22Rv1 (cell line): ENCODE data around the gene DIP2A.
"Not testable (repeated sequence)": the region's sequence is repeated elsewhere in the genome, so short reads cannot be mapped to it uniquely, and the experiment has no call there.

ENCODE experiments used
- H3K27ac ChIP-seq: fragments of 450-650 bp; 2 replicates; pipeline ENCODE4 v1.5.1; 2017
- CTCF ChIP-seq: fragments of 450-650 bp; IDR thresholded peaks from 2 replicates; pipeline ENCODE4 v1.5.1; 2017; ENCODE audit warnings: mild to moderate bottlenecking
- ZFX ChIP-seq: fragments of 450-650 bp; IDR thresholded peaks from 2 replicates; pipeline ENCODE4 v1.6.1; 2017; ENCODE audit warnings: antibody characterized with exemption, borderline replicate concordance

The DIP2A gene

DNA sequence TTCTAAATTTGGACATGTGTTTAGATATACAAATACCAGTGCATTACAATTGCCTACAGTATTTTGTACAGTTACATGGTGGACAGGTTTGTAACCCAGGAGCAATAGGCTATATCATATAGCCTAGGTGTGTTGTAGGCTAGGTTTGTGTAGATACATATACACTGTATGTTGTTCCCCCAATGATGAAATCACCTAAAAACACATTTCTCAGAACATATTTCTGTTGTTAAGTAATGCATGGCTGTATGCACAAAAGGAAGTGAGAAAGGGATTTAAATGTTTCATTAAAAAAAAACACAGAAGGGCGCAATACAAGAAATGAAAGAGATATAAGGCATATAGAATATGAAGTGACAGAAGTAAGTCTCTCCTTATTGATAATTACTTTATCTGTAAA is 114.2 kb downstream of the DIP2A start:
- TF ChIP-seq ZFX = no peak
- no peak for TF ChIP-seq CTCF
- no peak overlapping the region for H3K27ac ChIP-seq

- H3K27ac ChIP-seq = not testable (repeated sequence)
These were observed 119.1 kb downstream of the DIP2A start for GRCh38 chr21:46577786-46578185.

- H3K27ac ChIP-seq = not testable (repeated sequence)
These were observed 120.7 kb downstream of the DIP2A start for GRCh38 chr21:46579394-46579793.

DNA sequence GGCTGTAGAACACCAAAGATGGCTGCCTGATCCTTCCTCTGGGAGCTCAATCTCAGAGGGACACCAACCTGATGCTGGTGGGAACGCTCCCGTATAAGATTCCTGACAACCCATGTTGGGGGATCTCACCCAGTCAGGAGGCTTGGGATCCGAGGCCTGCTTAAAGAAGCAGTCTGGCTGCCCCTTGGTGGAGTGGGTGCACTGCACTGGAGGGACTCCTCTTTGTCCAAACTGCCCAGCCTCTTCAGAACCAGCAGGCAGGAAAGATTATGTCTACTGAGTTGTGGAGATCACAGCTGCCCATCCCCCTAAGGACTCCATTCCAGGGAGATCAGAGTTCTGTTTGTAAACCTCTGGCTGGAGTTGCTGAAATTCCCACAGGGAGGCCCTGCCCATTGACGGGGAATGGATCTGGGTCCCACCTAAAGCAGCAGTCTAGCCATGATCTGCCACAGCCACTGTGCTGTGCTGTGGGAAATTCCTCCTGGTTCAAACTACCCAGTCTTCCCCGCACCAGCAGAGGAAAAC is 123.2 kb downstream of the DIP2A start:
- H3K27ac ChIP-seq = no peak overlapping the region
- no peak for TF ChIP-seq CTCF
- no peak for TF ChIP-seq ZFX

DNA sequence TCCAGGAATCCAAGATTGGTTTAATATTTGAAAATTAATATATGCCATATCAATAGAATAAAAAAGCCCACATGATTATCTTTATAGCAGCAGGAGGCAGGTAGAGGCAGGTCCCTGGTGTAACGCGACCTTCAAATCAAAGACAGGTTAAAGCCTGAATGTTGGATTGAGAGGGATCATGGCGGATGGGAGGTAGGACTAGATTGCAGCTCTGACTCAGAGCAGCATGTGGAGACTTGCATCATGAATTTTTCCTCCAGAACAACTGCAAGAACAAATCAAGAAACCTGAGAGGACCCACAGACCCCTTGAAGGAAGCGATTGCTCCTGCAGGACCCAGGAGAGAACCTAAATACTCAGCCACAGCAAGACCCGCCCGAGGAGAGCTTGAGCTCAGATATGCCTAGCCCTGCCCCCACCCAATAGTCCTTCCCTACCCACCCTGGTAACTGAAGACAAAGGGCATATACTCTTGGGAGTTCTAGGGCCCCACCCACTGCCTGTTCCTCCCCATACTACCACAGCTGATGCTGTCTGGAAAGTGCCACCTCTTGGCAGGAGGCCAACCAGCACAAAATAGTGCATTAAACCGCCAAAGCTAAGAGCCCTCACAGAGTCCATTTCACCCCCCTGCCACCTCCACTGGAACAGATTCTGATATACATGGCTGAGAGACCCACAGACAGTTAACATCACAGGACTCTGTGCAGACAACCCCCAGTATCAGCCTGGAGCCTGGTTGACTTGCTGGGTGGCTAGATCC is 126.7 kb downstream of the DIP2A start:
- TF ChIP-seq ZFX (no peak), CTCF (no peak)
- no peak overlapping the region for H3K27ac ChIP-seq

DNA sequence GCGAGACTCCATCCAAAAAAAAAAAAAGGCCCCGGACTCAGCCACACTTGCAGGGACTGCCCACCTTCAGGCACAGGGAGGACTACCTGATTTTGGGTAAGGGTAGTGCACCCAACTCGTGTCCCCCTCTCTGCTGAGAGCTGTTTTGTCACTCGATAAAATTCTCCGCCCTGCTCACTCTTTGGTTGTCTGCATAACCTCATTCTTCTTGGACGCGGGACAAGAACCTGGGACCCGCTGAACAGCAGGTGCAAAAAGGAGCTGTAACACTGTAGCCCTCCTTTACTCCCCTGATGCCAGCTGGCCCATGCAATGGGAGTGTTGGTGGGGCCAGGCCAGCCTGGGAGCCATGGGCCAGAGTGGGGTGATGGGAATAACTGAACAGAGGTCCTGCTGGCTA is 135.6 kb downstream of the DIP2A start:
- no peak overlapping the region for H3K27ac ChIP-seq
- no peak for TF ChIP-seq CTCF
- no peak for TF ChIP-seq ZFX

DNA sequence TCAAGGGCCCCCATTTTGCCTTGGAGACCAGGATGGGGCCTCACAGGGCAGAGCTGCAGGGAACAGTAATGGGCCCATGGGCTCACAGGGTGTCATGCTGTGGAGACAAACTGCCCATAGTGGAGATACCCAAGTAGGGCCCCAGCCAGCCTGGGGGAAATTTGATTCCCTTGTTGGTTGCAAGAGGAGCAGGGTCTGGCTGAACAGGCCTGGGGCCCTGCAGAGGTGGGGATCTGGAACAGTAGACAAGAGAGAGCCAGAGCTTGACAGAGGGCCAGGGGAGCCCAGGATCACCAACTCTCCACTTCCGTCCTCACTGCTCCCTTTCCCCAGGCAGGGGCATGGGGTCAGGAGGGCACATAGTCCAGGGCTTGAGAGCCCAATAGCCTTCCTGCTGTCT is 137.5 kb downstream of the DIP2A start:
- no peak overlapping the region for H3K27ac ChIP-seq
- TF ChIP-seq ZFX = no peak
- no peak for TF ChIP-seq CTCF

- no peak overlapping the region for H3K27ac ChIP-seq
- TF ChIP-seq ZFX (no peak), CTCF (no peak)
These were observed 138.3 kb downstream of the DIP2A start for GRCh38 chr21:46597031-46597430.
